NCI-H2081 (cell line): ENCODE measurements around the gene NTM.

Source experiments
- DNase-seq, 2 experiments: peaks; one replicate each; lab custom pipeline; 2025; lab: John Stamatoyannopoulos, UW

NTM gene

DNA sequence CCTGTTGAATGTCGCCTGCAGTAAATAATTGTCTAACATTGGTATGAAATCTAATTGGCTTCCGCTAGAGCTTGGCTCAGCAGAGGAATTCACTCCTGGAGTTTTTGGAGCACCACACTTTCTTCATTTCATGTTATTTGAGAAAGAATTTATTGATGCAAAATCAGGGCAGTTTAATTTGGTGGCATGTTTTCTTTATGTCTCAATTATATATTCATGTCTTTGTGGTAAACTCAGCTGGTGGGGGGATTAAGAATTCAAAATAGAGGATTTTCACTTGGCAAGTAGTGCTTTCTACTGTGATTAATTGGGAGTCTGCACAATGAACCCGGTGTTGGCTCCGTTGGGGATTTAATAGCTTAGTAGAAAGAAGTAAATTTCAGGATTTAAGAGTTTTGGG is 784.4 kb downstream of the NTM start:
- no peak for DNase-seq

DNA sequence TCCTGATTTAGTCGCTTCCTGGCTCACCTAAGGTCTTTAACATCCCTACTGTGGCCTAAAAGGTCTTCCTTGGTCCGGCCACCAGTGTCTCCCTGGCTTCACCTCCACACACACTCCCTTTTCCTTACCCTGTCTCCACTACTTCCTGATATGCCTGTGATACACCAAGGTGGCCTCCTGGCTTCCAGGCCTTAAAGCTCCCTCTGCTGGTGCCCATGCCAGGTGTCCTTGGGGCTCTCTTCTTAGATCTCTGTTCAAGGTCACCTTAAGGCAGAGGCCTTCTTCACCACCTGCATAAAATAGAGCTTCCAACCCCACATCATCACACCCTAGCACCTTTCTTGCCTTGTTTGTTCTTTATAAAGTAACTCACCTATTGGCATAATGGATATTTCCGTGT is 787.7 kb downstream of the NTM start:
- peak; percentile 50 to 75 for DNase-seq

DNA sequence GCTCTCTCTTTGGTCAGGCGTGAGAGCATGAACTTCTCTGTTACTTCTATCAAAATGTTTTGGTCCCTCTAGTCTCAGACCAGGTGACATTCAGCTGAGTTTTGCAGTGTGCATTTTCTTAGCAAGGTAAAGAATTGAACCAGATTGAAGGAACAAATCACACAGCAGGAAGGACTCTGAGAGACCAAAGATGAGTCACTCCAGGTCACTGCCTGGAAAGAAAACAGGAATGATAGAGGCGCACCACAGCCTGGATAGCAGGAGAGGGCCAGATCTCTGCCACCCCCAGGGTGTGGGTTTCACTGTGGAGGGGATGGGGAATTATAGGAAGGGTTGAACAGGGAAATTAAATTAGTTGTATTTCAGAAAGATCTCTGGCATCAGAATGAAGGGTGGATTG is 788.3 kb downstream of the NTM start:
- DNase-seq: no peak

DNA sequence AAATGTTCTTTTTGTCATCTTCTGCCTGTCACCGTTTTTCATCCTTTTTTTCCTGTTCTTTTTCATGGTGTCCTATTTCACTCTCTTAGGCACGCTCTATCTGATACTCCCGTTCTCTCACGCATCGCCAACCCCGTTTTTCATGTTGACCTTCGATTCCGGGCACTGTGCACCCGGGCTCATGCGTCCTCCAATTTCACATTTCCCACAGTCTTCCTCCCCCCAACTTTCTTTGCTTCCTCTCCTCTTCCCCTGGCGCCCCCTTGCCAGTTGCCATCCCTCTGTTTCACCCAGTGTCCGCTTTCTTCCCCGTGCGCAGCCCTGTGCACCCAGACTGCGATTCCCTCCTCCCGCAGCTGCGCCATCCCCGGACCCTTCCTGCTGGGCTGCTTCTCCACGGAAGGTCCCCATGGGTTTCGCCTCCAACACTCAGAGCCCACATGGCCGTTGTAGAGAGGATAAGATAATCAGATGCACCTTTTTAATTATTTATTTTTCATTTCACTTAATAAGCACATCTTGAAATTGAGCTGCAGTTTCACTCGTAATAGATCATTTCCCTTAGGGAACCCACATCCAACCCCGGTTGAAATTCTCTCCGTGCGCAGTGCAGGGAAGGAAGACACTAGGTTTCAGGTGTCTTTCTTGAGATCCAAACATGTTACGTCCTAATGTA is 791.1 kb downstream of the NTM start:
- DNase-seq: no peak

DNA sequence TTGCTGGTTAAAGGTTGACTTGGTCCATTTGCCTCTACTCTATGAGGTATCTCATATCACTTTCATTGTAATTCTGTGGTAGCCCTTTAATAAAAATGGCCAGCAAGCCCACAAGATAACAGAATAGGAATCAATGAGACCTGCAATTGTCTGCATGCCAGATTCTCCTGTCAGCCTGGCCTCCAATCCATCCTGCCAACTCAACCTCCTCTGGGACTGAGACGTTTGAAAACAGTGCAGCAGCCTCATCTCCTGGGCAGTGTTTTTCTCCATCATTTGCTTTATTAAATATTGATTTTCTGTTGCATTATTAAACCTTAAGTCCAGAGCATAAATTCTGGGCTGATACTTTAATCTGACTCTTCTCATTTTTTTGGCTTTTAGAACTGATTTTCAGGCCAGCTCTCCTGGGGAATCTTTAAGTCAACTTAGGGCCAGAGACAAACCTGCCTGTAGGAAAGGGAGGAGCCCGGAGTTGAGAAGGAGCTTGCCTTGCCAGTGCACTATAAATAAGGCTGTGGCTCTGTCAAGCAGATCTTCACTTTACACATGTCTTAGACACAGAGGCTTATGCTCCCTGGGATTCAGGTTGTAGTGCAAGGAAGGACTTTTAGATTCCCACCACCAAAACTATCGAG is 798.0 kb downstream of the NTM start:
- no peak for DNase-seq

DNA sequence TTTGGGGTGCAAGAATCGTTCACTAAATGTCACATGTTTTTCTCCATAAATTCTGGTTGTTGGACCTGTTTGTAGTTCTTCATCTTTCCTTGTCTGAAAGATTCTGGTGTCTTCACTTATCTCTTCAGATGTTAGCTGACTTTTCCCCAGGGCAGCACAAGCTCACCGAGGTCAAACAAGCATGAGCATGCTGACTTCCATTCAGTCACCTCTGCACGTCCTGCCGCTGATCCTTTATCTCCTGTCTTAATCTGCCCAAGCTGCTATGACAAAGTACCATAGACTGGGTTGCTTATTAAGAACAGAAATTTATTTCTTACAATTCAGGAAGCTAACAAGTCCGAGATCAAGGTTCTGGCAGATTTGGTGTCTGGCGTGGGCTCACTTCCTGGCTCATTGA is 800.6 kb downstream of the NTM start:
- DNase-seq: no peak

DNA sequence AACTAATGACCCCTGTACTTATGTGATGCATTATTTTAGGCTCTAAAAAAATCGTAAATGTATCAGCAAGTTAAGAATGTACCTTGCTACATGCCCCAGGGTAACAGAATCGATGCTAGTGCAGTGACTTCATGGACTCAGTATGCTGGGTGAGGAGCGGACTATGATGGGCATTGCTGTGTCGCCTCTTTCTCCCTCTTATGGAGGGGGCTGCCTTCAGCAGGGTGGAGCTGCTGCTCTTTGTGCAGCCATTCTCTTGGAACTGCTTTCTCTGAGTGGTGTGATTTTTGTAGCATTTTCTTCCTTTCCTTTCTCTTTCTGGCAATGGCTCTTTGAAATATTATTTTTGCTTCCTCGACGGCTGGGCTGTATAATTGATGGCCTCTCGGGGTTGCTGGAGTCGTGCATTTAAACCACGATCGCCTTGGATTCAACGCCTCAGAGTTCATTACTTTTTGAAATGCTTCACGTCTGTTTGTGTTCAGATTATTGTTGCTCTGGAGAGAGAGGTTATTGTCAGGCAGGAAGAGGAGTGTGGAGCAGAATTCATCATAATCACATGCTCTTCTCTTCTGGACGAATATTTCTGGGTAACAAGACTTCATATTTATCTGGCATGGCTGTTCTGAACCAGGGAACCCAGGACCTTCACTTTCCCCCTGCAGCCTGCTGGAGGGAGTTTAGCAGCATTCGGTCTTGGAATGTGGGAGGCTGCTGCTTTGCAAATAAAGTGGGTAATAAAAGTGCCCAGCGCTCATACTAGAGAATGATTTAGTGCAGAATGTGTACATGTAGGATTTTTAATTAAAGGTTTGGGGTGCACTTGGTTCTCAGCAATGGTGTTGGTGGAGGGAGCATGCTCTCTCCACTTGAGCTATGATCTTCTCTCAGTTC is 804.2 kb downstream of the NTM start:
- no peak for DNase-seq

DNA sequence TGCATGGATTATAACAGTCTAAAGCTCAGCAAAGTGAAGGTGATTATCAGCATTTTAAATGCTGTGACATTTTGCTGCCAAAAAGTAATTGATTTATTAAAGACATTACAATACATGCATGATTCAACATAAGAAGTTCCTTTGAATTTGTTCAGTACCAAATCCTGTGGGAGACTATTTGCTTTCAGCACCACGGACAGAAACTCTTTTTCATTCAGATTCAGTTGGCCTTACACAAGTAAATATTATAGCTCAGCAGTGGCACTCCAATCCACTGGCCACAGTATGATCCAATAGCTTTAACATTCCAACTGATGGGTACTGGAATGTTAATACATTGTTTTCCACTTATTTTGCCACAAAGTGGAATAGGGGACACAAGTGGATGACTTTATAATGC is 806.7 kb downstream of the NTM start:
- DNase-seq: no peak

DNA sequence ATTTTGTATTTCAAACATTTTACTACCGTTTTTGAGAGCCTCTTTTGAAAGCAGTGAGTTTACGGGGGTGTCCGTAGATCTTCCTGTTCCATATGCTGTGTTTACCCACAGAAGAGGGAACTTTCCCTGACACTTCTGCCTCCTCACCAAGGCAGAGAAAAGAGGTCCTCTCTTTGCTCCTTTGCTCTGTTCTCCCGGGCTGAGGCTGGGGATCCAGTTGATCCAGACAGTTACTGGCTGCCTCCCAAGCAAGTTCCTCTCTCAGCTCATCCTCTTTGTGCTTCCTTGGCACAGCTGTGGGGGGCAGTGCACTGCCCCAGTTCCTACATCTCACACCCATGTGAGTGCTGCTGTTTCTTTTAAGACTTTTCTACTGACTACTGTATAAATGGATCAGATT is 813.7 kb downstream of the NTM start:
- no peak for DNase-seq

DNA sequence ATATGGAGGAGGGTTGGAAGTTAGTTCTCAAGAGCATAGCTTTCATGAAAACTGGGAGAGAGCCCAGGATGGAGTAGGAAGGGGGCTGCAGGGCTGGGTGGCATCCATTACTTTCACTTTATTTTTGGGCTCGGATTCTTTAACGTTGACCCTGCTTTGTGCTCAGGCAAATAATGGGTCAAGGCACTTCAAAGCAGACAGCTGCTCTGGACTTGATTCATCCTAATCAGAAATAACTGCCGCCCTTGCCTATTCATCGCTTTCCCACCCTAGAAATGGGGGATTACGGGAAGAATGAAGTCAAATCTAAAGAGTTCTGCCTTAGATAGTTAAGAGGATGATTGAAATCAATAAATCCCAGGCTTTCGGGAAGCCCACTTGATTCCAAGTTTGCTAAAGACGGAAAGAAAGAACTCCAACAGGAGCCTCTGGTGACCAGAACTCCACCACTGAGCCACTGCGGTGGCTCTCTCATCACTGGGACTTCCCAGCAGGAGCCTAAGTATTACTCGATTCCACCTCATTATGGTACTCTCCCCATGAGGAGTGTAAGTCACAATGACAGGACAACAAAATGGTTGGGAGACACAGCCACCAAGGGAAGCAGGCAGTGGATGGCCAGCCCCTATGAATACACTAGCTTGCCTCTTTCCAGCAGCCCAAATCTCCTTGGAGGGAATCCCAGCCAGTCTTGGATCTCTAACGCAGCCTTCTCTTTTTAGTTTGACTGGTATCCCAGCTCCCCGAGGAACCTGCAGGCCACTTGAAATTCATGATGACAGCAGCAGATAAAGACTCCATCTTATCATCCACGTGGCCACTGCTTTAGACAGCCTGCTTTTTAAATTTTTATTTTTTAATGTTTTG is 815.5 kb downstream of the NTM start:
- DNase-seq: no peak

DNA sequence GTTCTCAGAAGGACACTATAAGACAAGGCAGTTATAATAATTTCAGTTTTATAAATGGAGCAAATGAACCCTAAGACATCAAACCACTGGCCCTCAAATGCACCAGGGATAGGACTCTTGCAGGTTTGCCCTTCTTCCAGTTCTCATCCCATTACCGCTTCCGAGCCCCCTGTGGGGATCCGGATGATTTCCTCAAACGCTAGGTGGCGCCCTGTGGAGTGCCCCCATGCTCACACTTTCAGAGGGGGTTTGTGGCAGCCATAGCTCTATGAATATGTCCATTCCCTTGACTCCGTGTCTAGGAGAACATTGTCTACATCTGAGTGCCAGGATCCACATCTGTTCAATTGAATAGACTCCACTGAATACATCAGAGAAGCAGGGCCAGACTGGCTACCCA is 816.3 kb downstream of the NTM start:
- no peak for DNase-seq

DNA sequence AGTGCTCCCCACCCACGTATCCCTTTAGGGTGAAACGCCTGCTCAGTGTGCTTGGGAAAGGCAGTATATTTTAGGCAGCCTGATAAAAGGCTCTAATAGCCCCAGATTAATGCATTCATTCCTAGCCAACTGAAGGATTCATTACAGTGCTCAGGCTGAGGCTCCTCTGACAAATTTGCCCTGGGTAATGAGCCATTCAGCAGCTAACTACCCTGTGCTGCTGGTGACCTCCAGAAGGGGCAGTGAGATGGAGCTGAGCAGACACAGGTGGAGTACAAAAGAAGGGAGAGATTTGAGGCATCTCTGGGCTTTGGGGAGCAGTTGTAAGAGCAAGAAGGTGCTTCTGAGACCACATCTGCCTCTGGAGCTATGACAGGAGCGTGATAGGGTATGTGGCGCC is 817.0 kb downstream of the NTM start:
- no peak for DNase-seq

DNA sequence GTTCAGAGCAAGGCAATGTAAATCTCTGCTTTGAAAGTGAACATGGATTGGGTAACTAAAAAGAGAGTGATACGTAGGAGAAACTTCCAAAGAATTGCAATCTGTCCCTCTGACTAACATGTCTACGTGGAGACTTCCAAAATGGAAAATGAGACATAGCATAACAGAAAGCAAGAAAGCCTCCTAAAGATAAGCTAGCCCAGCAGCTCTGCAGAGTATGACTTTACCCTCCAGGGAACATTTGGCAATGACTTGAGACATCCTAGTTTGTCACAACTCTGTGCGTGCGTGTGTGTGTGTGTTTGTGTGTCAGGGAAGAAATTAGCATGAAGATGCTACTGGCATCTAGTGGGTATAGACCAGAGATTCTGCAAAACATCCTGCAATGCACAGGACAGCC is 817.4 kb downstream of the NTM start:
- no peak for DNase-seq

DNA sequence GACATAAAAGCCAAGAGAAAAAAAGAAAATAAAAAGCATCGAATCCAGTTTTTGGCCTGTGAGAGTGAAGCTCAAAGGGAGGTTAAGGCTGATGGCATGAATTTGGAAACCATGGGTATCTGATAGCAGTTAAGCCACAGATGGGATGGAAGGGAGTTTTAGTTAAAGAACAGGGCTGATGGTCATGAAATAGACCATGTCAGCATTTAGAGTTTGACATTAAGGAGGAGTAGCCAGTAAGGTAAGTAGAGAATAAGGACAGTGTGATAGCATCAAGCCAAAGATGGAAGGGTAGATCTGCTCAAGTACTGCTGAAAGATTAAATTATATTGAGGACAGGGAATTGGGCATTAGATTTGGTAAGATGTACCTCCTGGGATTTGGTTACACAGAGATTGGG is 826.5 kb downstream of the NTM start:
- DNase-seq: no peak

DNA sequence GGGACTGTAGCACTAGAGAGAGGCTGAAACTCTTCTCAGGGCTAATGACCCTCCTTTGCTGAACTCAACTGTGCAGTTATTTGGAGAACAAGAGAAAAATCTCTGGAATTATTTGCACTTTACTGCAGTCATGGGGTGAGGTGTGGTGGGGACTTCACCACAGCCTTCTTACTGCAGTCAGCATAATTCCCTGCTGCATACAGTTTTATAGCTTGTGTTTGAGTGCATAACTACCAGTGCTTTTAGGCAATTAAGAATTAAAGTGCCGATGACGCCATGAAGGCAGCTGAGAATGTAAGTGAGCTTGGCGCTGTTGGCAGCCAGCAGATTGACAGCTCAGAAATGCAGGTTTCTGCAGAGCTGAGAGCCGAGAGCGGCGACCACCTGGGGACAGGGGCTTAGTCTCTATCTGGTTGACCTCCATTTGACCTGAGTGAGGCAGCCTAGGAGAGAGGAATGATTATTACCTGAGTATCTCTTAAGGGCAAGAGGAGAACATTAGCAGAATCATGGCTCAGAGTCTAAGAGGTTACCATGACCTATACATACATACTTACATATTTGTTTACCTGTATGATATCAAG is 830.0 kb downstream of the NTM start:
- peak; percentile 12 to 36 for DNase-seq

DNA sequence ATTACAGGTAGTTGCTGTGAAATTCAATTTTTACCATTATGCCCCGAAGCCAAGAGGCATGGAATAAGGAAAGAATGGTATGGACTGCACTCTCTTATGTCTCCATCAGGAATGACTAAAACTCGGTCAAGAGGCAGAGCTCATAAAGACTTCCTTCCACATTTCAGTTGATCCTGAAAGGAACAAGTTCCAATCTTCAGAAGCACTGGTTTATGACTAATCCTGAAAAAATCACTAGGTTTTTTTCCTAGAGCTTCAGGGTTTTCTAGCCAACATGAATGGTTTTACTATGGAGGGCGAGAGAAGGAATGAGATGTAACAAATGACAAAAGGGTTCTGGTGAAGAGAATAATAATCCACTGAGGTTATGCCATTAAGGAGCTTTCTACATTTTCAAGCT is 832.2 kb downstream of the NTM start:
- DNase-seq: no peak

DNA sequence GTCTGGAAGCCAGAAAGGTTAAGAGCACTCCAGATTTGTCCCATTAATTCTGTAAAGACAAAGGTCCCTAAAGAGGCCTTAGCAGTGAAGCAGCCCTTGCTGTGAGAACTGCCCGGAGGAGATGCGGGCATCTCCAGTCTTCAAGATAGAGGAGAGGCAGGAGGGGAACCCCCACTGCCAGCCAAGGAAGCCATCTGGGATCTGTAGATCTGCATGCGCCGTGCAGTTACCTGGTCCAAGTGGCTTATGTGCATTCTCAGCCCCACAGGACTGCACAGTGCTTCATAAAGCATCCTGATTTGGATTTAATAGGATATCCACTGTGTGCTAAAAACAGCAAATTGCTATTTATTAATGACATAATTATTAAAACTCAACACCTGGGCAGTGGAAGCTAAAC is 834.6 kb downstream of the NTM start:
- DNase-seq: no peak

DNA sequence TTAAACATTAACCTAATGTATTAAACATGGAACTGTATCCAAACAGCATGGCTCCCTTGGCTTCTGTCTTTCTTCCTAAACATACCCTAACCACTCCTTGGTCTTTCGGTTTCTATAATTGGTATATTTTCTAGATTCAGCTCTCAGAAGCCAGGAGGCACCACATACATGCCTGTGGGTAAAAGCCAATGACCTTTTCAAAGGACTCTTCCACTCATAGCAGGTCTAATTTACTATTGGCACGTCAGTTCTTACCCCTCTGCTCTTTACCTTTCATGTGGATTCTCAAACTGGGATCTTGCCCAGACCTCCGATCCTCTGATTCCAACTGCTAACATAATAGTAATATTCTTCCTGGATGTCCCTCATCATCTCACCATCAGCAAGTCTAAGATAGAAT is 835.1 kb downstream of the NTM start:
- no peak for DNase-seq

DNA sequence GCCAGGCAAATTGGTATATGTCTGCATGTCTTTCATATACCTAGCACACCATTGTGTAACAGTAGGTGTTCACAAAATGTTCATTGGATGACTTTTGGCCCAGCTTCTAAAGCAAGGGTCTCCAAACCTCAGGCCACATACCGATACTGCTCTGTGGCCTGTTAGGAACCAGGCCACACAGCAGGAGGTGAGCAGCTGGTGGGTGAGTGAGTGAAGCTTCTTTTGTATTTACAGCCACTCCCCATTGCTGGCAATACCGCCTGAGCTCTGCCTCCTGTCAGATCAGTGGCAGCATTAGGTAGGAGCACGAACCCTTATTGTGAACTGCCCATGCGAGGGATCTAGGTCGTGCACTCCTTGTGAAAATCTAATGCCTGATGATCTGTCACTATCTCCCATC is 836.6 kb downstream of the NTM start:
- no peak for DNase-seq

DNA sequence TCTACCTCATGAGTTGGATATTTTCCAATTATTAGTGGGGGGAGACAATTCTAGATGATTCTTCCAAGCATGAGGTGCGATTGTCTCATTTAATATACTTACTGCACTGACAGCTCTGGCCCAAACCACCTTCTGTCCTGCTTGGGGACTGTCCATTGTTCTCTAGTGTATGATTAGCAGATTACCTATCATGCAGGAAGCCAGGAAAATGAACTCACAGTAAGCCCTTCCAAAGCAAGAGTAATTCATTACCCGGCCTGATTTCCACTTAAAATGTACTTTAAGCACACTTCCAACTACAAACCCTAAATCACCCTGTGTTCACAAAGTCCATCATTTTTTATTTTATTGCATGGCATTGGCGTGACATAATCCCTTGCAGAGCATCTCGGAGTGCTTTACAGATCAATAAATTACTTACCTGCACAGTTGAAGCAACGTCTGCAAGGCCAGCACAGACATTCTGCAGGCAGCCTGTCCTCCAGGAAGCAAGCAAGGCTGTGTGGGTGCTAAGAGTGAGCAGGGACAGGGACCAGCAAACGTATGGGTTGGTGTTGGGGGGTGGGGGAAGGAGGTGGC is 838.2 kb downstream of the NTM start:
- DNase-seq: peak in 1 of 2 experiments; percentile 38

DNA sequence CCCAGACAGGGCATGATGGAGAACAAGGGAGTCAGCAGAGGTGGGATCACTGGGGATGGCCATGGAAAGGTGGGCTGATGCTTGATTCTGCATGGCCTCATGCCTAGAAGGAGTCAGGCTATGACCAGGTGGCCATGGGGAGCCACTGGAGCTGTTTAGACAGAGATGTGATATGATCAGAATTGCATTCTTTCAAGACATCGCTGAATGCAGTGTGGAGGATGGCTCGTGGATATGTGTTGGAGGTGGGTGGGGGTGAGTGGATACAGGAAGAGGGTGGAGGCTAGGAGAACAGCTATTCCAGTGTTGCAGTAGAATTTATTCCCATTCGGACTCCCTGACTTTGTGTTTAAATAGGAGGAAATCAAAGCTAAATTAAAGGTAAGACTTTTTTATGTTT is 841.1 kb downstream of the NTM start:
- DNase-seq: no peak
